ENCODE measurements around the gene PPP2R2C.

Gene PPP2R2C

GRCh38 chr4:6359536-6360308 lies 112.7 kb downstream of the PPP2R2C start:
- no peak overlapping the region for H3K27ac ChIP-seq (ENCODE audit: low read length)
- peaks cover 23% of the 10 kb centered on the region for H3K27me3 ChIP-seq (ENCODE audit: insufficient read depth, low read length)
- no peaks in the 10 kb centered on the region for H3K36me3 ChIP-seq (ENCODE audit: insufficient read depth, low read depth, low read length)

DNA sequence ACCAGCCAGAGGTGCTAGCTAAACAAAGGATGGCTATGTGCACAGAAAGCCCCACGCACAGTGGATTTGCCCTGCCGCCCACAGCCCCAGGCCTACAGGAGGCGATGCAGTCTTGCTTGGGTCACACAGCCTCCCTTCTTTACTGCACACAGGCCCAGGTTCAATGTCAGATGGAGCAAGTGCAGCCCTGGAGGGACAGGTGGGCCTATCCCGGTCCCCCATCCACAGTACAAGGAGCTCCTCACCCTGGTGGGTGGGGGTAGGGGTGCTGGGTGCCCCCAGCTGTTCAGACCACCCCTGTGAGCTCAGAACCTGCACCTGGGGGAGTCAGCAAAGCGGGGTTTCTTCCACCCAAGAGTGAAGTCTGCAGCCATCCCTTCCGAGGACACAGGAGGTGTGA lies 114.9 kb downstream of the PPP2R2C start:
- peaks cover 23% of the 10 kb centered on the region for H3K27me3 ChIP-seq (ENCODE audit: insufficient read depth, low read length)
- no peaks in the 10 kb centered on the region for H3K9me3 ChIP-seq (ENCODE audit: insufficient read depth, low read depth, low read length)
- no peak overlapping the region for H3K9ac ChIP-seq (ENCODE audit: low read depth, low read length)
- no peak overlapping the region for H3K27ac ChIP-seq (ENCODE audit: low read length)
- H3K36me3 ChIP-seq (ENCODE audit: insufficient read depth, low read depth, low read length): no peaks in the 10 kb centered on the region
- no peak overlapping the region for H3K4me3 ChIP-seq (ENCODE audit: low read length)
- no peaks in the 10 kb centered on the region for H3K4me1 ChIP-seq (ENCODE audit: insufficient read depth, low read length)

More at GRCh38 chr4:6359536-6360308, 112.7 kb downstream of the PPP2R2C start:
- Histone ChIP-seq H3K4me1 (ENCODE audit: insufficient read depth, low read length) (no peaks in the 10 kb centered on the region), H3K4me3 (ENCODE audit: low read length) (no peak overlapping the region), H3K9ac (ENCODE audit: low read depth, low read length) (no peak overlapping the region), H3K9me3 (ENCODE audit: insufficient read depth, low read depth, low read length) (no peaks in the 10 kb centered on the region)

GRCh38 chr4:6356076-6356560 lies 116.3 kb downstream of the PPP2R2C start:
- Histone ChIP-seq H3K9me3 (ENCODE audit: insufficient read depth, low read depth, low read length) (no peaks in the 10 kb centered on the region), H3K9ac (ENCODE audit: low read depth, low read length) (no peak overlapping the region), H3K4me3 (ENCODE audit: low read length) (no peak overlapping the region), H3K27me3 (ENCODE audit: insufficient read depth, low read length) (peaks cover 16% of the 10 kb centered on the region), H3K4me1 (ENCODE audit: insufficient read depth, low read length) (no peaks in the 10 kb centered on the region), H3K27ac (ENCODE audit: low read length) (no peak overlapping the region), H3K36me3 (ENCODE audit: insufficient read depth, low read depth, low read length) (no peaks in the 10 kb centered on the region)

- H3K36me3 ChIP-seq (ENCODE audit: insufficient read depth, low read depth, low read length): no peaks in the 10 kb centered on the region
- H3K27me3 ChIP-seq (ENCODE audit: insufficient read depth, low read length): peaks cover 6% of the 10 kb centered on the region
- H3K9me3 ChIP-seq (ENCODE audit: insufficient read depth, low read depth, low read length): no peaks in the 10 kb centered on the region
- H3K27ac ChIP-seq (ENCODE audit: low read length): no peak overlapping the region
- no peak overlapping the region for H3K4me3 ChIP-seq (ENCODE audit: low read length)
- no peaks in the 10 kb centered on the region for H3K4me1 ChIP-seq (ENCODE audit: insufficient read depth, low read length)
- no peak overlapping the region for H3K9ac ChIP-seq (ENCODE audit: low read depth, low read length)
Observed at GRCh38 chr4:6355052-6355451, 117.4 kb downstream of the PPP2R2C start.

- no peaks in the 10 kb centered on the region for H3K4me1 ChIP-seq (ENCODE audit: insufficient read depth, low read length)
- no peaks in the 10 kb centered on the region for H3K36me3 ChIP-seq (ENCODE audit: insufficient read depth, low read depth, low read length)
- H3K9me3 ChIP-seq (ENCODE audit: insufficient read depth, low read depth, low read length): no peaks in the 10 kb centered on the region
- H3K27me3 ChIP-seq (ENCODE audit: insufficient read depth, low read length): peaks cover 2% of the 10 kb centered on the region
- H3K9ac ChIP-seq (ENCODE audit: low read depth, low read length): no peak overlapping the region
- H3K27ac ChIP-seq (ENCODE audit: low read length): no peak overlapping the region
- H3K4me3 ChIP-seq (ENCODE audit: low read length): no peak overlapping the region
Observed at GRCh38 chr4:6354626-6355025, 117.8 kb downstream of the PPP2R2C start.

- Histone ChIP-seq H3K36me3 (ENCODE audit: insufficient read depth, low read depth, low read length) (no peaks in the 10 kb centered on the region), H3K27me3 (ENCODE audit: insufficient read depth, low read length) (no peaks in the 10 kb centered on the region), H3K27ac (ENCODE audit: low read length) (no peak overlapping the region), H3K9ac (ENCODE audit: low read depth, low read length) (no peak overlapping the region), H3K4me3 (ENCODE audit: low read length) (no peak overlapping the region), H3K9me3 (ENCODE audit: insufficient read depth, low read depth, low read length) (no peaks in the 10 kb centered on the region), H3K4me1 (ENCODE audit: insufficient read depth, low read length) (no peaks in the 10 kb centered on the region)
Observed at GRCh38 chr4:6354119-6354518, 118.3 kb downstream of the PPP2R2C start.

- H3K27ac ChIP-seq (ENCODE audit: low read length): no peak overlapping the region
- H3K4me3 ChIP-seq (ENCODE audit: low read length): no peak overlapping the region
- no peaks in the 10 kb centered on the region for H3K27me3 ChIP-seq (ENCODE audit: insufficient read depth, low read length)
- H3K9ac ChIP-seq (ENCODE audit: low read depth, low read length): no peak overlapping the region
- no peaks in the 10 kb centered on the region for H3K9me3 ChIP-seq (ENCODE audit: insufficient read depth, low read depth, low read length)
- no peaks in the 10 kb centered on the region for H3K4me1 ChIP-seq (ENCODE audit: insufficient read depth, low read length)
- no peaks in the 10 kb centered on the region for H3K36me3 ChIP-seq (ENCODE audit: insufficient read depth, low read depth, low read length)
Observed at GRCh38 chr4:6352031-6352692, 120.3 kb downstream of the PPP2R2C start.

DNA sequence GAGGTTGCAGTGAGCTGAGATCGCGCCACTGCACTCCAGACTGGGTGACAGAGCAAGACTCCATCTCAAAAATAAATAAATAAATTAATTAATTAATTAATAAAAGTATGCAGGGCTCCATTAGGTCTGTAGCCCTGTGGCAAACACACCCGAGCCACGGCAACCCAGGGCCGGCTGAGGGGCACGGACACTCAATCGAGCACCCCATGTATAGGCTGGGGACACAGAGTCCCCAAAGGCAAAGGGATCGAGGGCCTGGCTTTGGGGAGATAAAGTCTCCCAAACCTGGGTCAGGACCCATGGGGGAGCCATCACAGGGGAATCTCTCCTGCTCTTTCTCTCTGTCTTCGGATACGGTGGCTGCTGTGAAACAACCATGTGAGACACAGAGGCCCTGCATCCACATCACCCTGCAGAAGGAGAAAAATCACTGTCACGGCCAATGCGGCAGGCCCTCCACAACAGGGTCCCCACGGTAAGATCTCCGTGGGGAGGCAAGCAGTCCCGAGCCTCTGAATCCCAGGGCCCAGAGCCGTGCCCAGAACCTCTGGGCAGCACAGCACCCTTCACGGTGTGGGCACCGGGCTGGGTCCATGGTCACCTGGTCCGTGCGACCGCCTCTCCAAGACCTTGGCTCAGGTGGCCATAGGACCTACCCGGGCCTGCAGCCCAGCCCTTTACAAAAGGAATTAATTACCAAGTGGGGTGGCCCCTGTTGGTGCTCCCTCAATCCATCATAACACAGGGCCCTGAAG lies 121.0 kb downstream of the PPP2R2C start:
- Histone ChIP-seq H3K9me3 (ENCODE audit: insufficient read depth, low read depth, low read length) (no peaks in the 10 kb centered on the region), H3K4me3 (ENCODE audit: low read length) (no peak overlapping the region), H3K36me3 (ENCODE audit: insufficient read depth, low read depth, low read length) (no peaks in the 10 kb centered on the region), H3K27ac (ENCODE audit: low read length) (no peak overlapping the region), H3K4me1 (ENCODE audit: insufficient read depth, low read length) (no peaks in the 10 kb centered on the region), H3K9ac (ENCODE audit: low read depth, low read length) (no peak overlapping the region), H3K27me3 (ENCODE audit: insufficient read depth, low read length) (no peaks in the 10 kb centered on the region)

GRCh38 chr4:6350646-6351045 lies 121.8 kb downstream of the PPP2R2C start:
- H3K9ac ChIP-seq (ENCODE audit: low read depth, low read length): no peak overlapping the region
- H3K36me3 ChIP-seq (ENCODE audit: insufficient read depth, low read depth, low read length): no peaks in the 10 kb centered on the region
- no peaks in the 10 kb centered on the region for H3K27me3 ChIP-seq (ENCODE audit: insufficient read depth, low read length)
- no peak overlapping the region for H3K4me3 ChIP-seq (ENCODE audit: low read length)
- H3K9me3 ChIP-seq (ENCODE audit: insufficient read depth, low read depth, low read length): no peaks in the 10 kb centered on the region
- H3K4me1 ChIP-seq (ENCODE audit: insufficient read depth, low read length): no peaks in the 10 kb centered on the region
- H3K27ac ChIP-seq (ENCODE audit: low read length): no peak overlapping the region

DNA sequence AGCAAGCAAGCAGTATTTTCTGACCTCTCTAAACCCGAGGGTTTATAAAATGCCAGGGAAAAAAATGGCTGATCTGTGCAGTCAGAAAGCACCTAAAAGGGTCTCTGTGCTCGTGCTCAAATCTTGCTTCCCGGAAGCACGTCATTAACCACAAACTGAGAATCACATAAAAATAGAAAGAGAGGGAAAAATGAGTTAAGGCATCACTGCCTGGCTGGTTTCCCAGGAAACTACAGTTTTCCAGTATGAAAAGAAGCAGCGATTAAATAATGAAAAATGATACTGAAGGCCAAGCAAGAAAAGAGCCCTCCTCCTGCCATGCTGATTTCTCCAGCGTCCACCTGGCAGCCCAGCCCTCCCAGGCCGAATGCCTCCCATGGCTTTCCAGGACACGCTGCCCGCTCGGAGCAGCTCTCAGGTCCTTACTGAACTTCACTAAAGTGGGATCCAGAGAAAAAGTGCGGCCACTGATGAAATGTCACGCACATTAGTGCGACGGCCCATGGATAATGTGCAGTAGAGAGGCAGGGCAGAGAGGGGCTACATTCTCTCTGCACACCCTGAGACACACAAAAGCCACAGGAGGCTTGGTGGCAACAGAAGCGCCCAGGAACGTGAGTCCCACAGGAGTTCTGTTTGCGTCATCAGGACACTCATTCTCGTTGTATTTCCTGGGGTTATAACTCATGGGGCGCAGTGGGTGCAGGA lies 122.4 kb downstream of the PPP2R2C start:
- Histone ChIP-seq H3K4me1 (ENCODE audit: insufficient read depth, low read length) (no peaks in the 10 kb centered on the region), H3K27ac (ENCODE audit: low read length) (no peak overlapping the region), H3K27me3 (ENCODE audit: insufficient read depth, low read length) (no peaks in the 10 kb centered on the region)

DNA sequence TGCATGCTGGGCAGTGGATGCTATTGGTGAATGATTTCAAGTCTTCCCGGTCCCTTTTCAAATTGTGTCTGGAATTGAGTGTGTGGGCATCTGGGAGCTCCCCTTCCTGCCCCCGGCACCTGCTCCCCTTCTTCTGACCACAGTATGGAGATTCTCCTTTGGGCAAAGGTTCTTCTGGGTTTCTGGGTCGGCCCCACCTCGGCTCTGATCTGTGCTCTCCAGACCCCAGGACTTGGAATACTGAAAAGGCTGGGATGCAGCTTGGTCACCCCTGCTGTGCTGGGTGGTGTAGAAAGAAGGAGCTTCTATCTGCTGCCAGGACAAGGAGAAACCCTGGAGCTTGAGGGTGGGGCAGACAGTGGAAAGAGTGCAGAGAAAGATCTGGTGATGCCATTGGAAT lies 124.0 kb downstream of the PPP2R2C start:
- Histone ChIP-seq H3K4me1 (ENCODE audit: insufficient read depth, low read length) (no peaks in the 10 kb centered on the region), H3K9me3 (ENCODE audit: insufficient read depth, low read depth, low read length) (no peaks in the 10 kb centered on the region), H3K36me3 (ENCODE audit: insufficient read depth, low read depth, low read length) (no peaks in the 10 kb centered on the region), H3K27me3 (ENCODE audit: insufficient read depth, low read length) (no peaks in the 10 kb centered on the region), H3K4me3 (ENCODE audit: low read length) (no peak overlapping the region), H3K9ac (ENCODE audit: low read depth, low read length) (no peak overlapping the region), H3K27ac (ENCODE audit: low read length) (no peak overlapping the region)

More for the DNA sequence above, 122.4 kb downstream of the PPP2R2C start:
- no peaks in the 10 kb centered on the region for H3K9me3 ChIP-seq (ENCODE audit: insufficient read depth, low read depth, low read length)
- H3K4me3 ChIP-seq (ENCODE audit: low read length): no peak overlapping the region
- H3K9ac ChIP-seq (ENCODE audit: low read depth, low read length): no peak overlapping the region
- H3K36me3 ChIP-seq (ENCODE audit: insufficient read depth, low read depth, low read length): no peaks in the 10 kb centered on the region

Measured in iPS-20b (cell line).